Stimulated activated CD4-positive, alpha-beta T cell treated with anti-CD3 and anti-CD28 coated beads, Interleukin-1b, Interleukin-23, amount 100 ng/mL, for 1 hour (primary cell): ENCODE data around the gene DSTN.

ENCODE experiments used
- DNase-seq, 2 donors: peaks; one replicate each; pipeline ENCODE4 v3.0.0-alpha.2; 2020; ENCODE audit warnings: low read depth in 2 of 2

DSTN gene

GRCh38 chr20:17580895-17581294 is 11.0 kb downstream of the DSTN start:
- DNase-seq: no peak

GRCh38 chr20:17583126-17583525 is 13.3 kb downstream of the DSTN start:
- no peak for DNase-seq

DNA sequence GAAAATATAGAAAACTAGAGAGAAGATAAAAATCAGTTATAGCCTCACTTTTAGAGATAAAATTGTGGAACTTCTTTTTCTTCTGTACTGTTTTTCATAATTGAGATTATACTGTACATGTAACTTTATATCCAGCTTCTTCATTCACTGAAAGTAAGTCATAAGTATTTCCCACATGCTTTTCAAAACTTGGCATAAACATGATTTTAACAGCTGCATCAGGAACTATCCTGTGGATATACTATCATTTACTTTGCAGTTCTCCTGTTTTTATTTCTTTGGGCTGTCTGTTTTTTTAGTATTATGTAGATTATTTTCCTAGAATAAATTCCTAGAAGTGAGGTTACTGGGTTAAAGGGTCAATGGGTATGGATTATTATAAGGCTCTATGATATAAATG is 14.8 kb downstream of the DSTN start:
- no peak for DNase-seq

GRCh38 chr20:17586250-17586649 is 16.4 kb downstream of the DSTN start:
- no peak for DNase-seq

- no peak for DNase-seq
Measured at GRCh38 chr20:17587148-17587547, 17.3 kb downstream of the DSTN start.

DNA sequence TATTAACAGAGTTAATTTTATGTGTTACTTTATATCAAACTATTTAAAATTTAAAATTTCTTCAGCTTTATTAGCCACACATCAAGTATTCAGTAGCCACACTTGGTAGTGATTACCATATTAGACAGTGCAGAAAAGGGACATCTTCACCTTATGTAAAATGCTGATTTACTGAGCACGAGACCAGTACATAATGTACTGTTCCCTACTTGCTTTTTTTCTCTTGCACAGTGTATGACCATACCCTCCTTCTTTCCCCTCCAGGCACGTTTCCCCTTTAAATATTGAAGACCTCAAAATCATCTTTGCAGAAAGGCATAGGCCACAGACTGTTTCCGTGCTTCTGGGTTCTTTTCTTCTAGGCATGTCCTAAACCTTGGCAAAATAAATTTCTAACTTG is 17.9 kb downstream of the DSTN start:
- no peak for DNase-seq

GRCh38 chr20:17589161-17589834 is 19.4 kb downstream of the DSTN start:
- DNase-seq: no peak

DNA sequence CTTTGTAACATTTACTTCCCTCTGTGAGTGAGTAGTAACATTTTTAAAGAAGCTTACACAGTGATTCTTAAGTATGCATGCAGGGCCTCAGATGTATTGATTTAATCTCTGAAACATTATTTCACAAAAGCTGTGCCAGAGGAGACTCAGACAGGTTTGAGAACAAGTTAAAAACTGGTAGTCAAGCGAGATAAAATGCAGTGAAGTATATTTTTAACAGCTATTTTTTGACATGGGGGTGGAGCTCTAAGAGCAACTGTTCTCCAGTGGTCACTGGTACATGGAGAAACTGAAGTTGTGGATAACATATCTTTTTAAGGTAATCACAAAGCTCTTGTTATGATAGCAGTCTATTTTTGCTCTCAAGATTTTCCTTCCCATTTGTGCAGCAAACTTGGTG is 20.4 kb downstream of the DSTN start:
- no peak for DNase-seq

DNA sequence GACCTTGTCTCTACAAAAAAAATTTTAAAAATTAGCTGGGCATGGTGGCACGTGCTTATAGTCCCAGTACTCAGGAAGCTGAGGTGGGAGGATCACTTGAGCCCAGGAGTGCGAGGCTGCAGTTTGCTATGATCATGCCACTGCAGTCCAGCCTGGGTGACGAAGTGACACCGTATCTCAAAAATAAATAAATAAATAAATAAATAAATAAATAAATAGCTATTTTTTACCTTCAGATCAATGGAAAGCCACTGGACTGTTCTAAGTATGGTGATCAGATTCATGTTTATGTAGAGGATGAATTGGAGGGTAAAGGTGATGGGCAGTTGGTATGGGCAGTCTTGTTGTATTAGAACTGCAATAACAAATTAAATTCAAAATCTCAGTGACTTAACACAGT is 24.0 kb downstream of the DSTN start:
- no peak for DNase-seq

DNA sequence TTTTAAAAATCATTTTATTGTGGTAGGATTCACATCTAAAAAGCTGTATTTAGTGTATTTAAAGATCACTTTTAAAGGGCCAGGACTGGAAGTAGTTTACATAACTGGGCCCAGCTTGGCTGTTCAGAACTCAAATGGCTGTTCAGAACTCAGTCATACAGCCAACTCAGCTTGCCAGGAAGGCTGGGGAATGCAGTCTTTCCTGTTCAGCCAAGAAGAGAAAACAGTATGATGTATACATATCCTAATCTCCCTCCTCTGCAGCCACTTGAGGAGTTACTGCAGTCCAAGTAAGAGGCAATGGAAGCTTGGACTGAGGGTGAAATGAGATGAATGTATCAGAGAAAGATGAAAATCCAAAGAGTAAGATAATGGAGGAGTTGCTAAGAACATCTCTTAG is 24.6 kb downstream of the DSTN start:
- DNase-seq: no peak

GRCh38 chr20:17595856-17596255 is 26.0 kb downstream of the DSTN start:
- DNase-seq: no peak

DNA sequence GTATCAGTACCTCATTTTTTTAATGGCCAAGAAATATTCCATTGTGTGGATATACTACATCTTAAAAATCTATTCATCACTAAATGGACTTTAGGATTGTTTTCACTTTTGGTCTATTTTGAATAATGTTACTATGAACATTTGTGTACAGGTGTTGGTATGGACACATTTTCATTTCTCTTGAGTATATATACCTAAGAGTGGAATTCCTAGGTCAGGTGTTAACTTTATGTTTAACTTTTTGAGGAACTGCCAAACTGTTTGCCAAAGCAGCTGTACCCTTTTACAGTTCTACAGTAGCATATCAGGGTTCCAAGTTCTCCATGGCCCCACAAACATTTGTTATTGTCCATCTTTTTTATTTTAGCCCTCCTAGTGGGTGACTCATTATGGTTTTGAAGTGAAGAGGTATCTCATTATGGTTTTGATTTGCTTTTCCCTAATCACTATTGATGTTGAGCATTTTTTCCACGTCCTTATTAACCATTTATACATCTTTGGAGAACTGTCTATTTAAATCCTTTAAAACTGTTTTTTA is 28.2 kb downstream of the DSTN start:
- no peak for DNase-seq

GRCh38 chr20:17601957-17602356 is 32.1 kb downstream of the DSTN start:
- no peak for DNase-seq

- DNase-seq: no peak
Measured at GRCh38 chr20:17602493-17602892, 32.6 kb downstream of the DSTN start.

GRCh38 chr20:17605131-17605660 is 35.3 kb downstream of the DSTN start:
- DNase-seq: no peak

- no peak for DNase-seq
Measured at GRCh38 chr20:17606001-17606400, 36.1 kb downstream of the DSTN start.

DNA sequence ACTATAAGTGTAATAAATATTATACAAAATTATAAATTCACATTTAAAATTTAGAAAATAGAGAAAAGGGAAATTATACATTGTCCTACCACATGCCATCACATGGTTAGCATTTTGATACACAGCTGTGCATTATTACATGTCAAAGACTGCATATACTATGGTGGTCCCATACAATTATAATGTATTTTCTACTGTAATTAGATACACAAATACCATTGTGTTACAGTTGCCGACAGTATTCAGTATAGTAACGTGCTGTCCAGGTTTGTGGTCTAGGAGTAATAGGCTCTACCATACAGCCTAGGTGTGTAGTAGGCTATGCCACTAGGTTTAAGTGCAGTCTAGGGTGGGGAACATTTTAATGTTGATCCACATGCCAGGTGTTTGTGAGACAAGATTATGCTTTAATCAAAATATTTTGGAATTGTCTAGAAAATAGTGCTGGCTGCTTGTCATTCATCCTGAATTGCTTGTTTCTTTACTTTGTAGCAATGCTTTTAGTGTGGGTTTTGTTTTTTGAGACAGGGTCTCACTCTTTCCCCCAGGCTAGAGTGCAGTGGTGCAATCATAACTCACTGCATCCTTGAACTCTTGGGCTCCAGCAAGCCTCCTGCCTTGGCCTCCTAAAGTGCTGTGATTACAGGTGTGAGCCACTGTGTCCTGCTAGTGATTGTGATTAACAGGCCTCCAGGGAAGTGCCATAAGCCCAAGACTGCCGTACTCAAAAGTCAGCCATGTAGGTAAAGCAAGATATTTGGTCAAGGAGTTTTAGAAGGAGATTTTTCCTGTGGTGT is 39.0 kb downstream of the DSTN start:
- DNase-seq: no peak

GRCh38 chr20:17609811-17610377 is 40.0 kb downstream of the DSTN start:
- DNase-seq: no peak

- DNase-seq: peak in 1 of 2 donors; percentile 29
Measured at GRCh38 chr20:17610566-17611289, 40.9 kb downstream of the DSTN start.

DNA sequence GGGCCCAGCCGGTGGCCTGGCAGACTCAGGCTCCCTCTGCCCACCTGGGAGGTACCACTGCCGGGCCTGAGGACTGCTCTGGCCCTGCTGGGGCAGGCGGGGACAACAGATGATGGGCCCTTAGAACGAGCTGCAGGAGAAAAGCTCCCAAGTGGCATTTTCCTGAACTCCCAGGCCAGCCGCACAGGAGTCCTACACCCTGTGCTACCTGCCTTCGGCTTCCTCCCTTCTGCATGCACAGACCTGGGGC is 41.3 kb downstream of the DSTN start:
- no peak for DNase-seq

- DNase-seq: no peak
Measured at GRCh38 chr20:17611540-17612286, 41.8 kb downstream of the DSTN start.
